IMR-90 (cell line): ENCODE measurements around the gene TNFRSF18. TPM values are rescaled to one million over a fixed set of nuclear protein-coding genes. Genes with fewer than 3 reads are reported as not detected.

Experiments
- ATAC-seq: fragments of 200-7000 bp; cut with Tn5 transposase; 2 replicates; pipeline ENCODE4 v1.9.1; 2020; ENCODE audit warnings: low read depth, mild to moderate bottlenecking, moderate library complexity
- BruUV-seq: library from RNA; stranded (reverse); fragments of 400-500 nt; replicated peaks from 2 replicates; lab custom pipeline; 2021; lab: Mats Ljungman, UMichigan
- CTCF ChIA-PET: fragments of 300-600 bp; formaldehyde crosslinking; extraction: SDS; loops from one replicate; lab custom pipeline; 2021; ENCODE audit warnings: antibody characterized with exemption; lab: Yijun Ruan, JAX
- POLR2A ChIA-PET: fragments of 300-600 bp; sonication (Branson Sonifier 250); formaldehyde crosslinking; loops from one replicate; lab custom pipeline; 2022; ENCODE audit warnings: antibody characterized with exemption; ENCODE audit not compliant: unreplicated experiment; lab: Charles Lee
- DNase-seq: peaks from one replicate; pipeline ENCODE4 v3.0.0; 2013
- H2AFZ ChIP-seq: replicated peaks from 2 replicates; pipeline ENCODE3; 2013; ENCODE audit warnings: low read length, mild to moderate bottlenecking; ENCODE audit not compliant: poor library complexity
- H2AK5ac ChIP-seq: 2 replicates; pipeline ENCODE4 v1.6.1; 2013; ENCODE audit warnings: low read depth, low read length, inconsistent platforms
- H2AK9ac ChIP-seq: replicated peaks from 2 replicates; pipeline ENCODE3; 2013; ENCODE audit warnings: mild to moderate bottlenecking, low read depth, low read length, moderate library complexity; ENCODE audit not compliant: poor library complexity
- H2BK120ac ChIP-seq: 2 replicates; pipeline ENCODE4 v1.6.1; 2013; ENCODE audit warnings: low read depth, low read length, inconsistent platforms
- H2BK15ac ChIP-seq: 3 replicates; pipeline ENCODE4 v1.6.1; 2013; ENCODE audit warnings: low read depth, low read length, inconsistent platforms
- H2BK20ac ChIP-seq: 2 replicates; pipeline ENCODE4 v1.6.1; 2013; ENCODE audit warnings: low read depth, mild to moderate bottlenecking, inconsistent platforms, low read length, moderate library complexity
- H2BK5ac ChIP-seq: 2 replicates; pipeline ENCODE4 v1.6.1; 2013; ENCODE audit warnings: mild to moderate bottlenecking, low read depth, low read length, inconsistent platforms; ENCODE audit not compliant: poor library complexity, severe bottlenecking
- H3K14ac ChIP-seq: replicated peaks from 2 replicates; pipeline ENCODE4 v1.6.1; 2013; ENCODE audit warnings: low read depth, low read length, inconsistent platforms
- H3K18ac ChIP-seq: 2 replicates; pipeline ENCODE4 v1.6.1; 2013; ENCODE audit warnings: low read depth, low read length, control low read depth
- H3K23ac ChIP-seq: 2 replicates; pipeline ENCODE4 v1.6.1; 2013; ENCODE audit warnings: low read depth, low read length, inconsistent platforms
- H3K27ac ChIP-seq: 2 replicates; pipeline ENCODE4 v1.5.1; 2013; ENCODE audit warnings: mild to moderate bottlenecking, control low read depth, low read length; ENCODE audit not compliant: insufficient read depth
- H3K27me3 ChIP-seq: 2 replicates; pipeline ENCODE4 v1.6.1; 2013; ENCODE audit warnings: low read length; ENCODE audit not compliant: control insufficient read depth, insufficient read depth
- H3K36me3 ChIP-seq: 2 replicates; pipeline ENCODE4 v1.6.1; 2013; ENCODE audit warnings: low read length, mixed read lengths; ENCODE audit not compliant: control insufficient read depth, insufficient read depth
- H3K4ac ChIP-seq: 2 replicates; pipeline ENCODE4 v1.6.1; 2013; ENCODE audit warnings: low read depth, low read length, inconsistent platforms
- H3K4me1 ChIP-seq: 2 replicates; pipeline ENCODE4 v1.6.1; 2013; ENCODE audit warnings: low read length, mixed read lengths; ENCODE audit not compliant: control insufficient read depth, insufficient read depth
- H3K4me2 ChIP-seq: 2 replicates; pipeline ENCODE4 v1.6.1; 2013; ENCODE audit warnings: low read depth, mild to moderate bottlenecking, control low read depth, low read length, moderate library complexity
- H3K4me3 ChIP-seq: 2 replicates; pipeline ENCODE4 v1.5.1; 2013; ENCODE audit warnings: low read depth, mild to moderate bottlenecking, control low read depth, low read length, moderate library complexity; ENCODE audit not compliant: insufficient read depth
- H3K56ac ChIP-seq: 2 replicates; pipeline ENCODE4 v1.6.1; 2013; ENCODE audit warnings: low read length, inconsistent platforms; ENCODE audit not compliant: insufficient read depth; ENCODE audit errors: extremely low read depth
- H3K79me1 ChIP-seq, 2 experiments: 2 replicates each; pipeline ENCODE4 v1.6.1; 2013; ENCODE audit warnings: low read length in 2 of 2, inconsistent platforms in 1 of 2, low read depth in 1 of 2
- H3K9ac ChIP-seq: 2 replicates; pipeline ENCODE4 v1.6.1; 2013; ENCODE audit warnings: low read depth, low read length, control low read depth
- H3K9me1 ChIP-seq: 2 replicates; pipeline ENCODE4 v1.6.1; 2013; ENCODE audit warnings: low read length, inconsistent platforms; ENCODE audit not compliant: insufficient read depth
- H3K9me3 ChIP-seq: 2 replicates; pipeline ENCODE4 v1.6.1; 2013; ENCODE audit warnings: low read length; ENCODE audit not compliant: control insufficient read depth, insufficient read depth
- H4K20me1 ChIP-seq: 2 replicates; pipeline ENCODE4 v1.6.1; 2013; ENCODE audit warnings: low read length, inconsistent platforms; ENCODE audit not compliant: insufficient read depth
- H4K5ac ChIP-seq: 2 replicates; pipeline ENCODE4 v1.6.1; 2013; ENCODE audit warnings: mild to moderate bottlenecking, low read depth, low read length, control low read depth
- H4K8ac ChIP-seq, 2 experiments: 2 replicates each; pipeline ENCODE4 v1.6.1; 2013; ENCODE audit warnings: low read depth in 2 of 2, low read length in 2 of 2, control low read depth in 1 of 2, inconsistent platforms in 1 of 2
- H4K91ac ChIP-seq: 2 replicates; pipeline ENCODE4 v1.6.1; 2013; ENCODE audit warnings: low read depth, low read length, inconsistent platforms; ENCODE audit not compliant: insufficient read depth
- BHLHE40 ChIP-seq: fragments of 150-350 bp; IDR thresholded peaks from 2 replicates; pipeline ENCODE4 v1.6.1; 2016; ENCODE audit warnings: mild to moderate bottlenecking, low read depth, low read length
- MAFK ChIP-seq: IDR thresholded peaks from 2 replicates; pipeline ENCODE4 v1.6.1; 2012; ENCODE audit warnings: low read depth, low read length, improper control_type of control experiment
- MAZ ChIP-seq: IDR thresholded peaks from 2 replicates; pipeline ENCODE4 v1.6.1; 2012; ENCODE audit warnings: low read depth, mild to moderate bottlenecking, low read length, improper control_type of control experiment, moderate library complexity, borderline replicate concordance
- NFE2L2 ChIP-seq: fragments of 150-350 bp; IDR thresholded peaks from 2 replicates; pipeline ENCODE4 v1.6.1; 2016; ENCODE audit warnings: low read depth, mild to moderate bottlenecking, low read length
- RFX5 ChIP-seq: IDR thresholded peaks from 2 replicates; pipeline ENCODE4 v1.8.0; 2012; ENCODE audit warnings: low read depth, mild to moderate bottlenecking, low read length, moderate library complexity
- WGBS, 2 experiments: methylation state at CpG; one replicate each; pipeline versions ENCODE4 v1.1.5 to v1.1.7; 2013; ENCODE audit warnings: missing lambda C conversion rate in 2 of 2; ENCODE audit not compliant: insufficient read length in 1 of 2; ENCODE audit errors: extremely low coverage in 2 of 2; 5-methylcytosine and 5-hydroxymethylcytosine counted together
- dilution Hi-C: fragments of 300-500 bp; cut with HindIII; formaldehyde crosslinking; loops from one replicate; pipeline ENCODE4 v1.14.3; 2018; ENCODE audit warnings: low sequenced_read_pairs; ENCODE audit not compliant: unreplicated experiment
- in situ Hi-C: fragments of 300-500 bp; cut with MboI; formaldehyde crosslinking; loops from 3 replicates; pipeline ENCODE4 v1.14.3; 2019; ENCODE audit warnings: low sequenced_read_pairs, inconsistent platforms, mixed read lengths
- intact Hi-C: fragments of 100-400 bp; cut with micrococcal nuclease; formaldehyde crosslinking; loops from 2 replicates; pipeline ENCODE4 v1.10.0; 2022
- polyA plus RNA-seq, 3 experiments: library from polyadenylated mRNA; depleted of rRNA; stranded (reverse); fragments of >200 nt; gene quantifications; 2 replicates each; pipeline ENCODE4 v1.2.3, GENCODE V29; 2012; ENCODE audit warnings: low replicate concordance in 1 of 3
- total RNA-seq: library from RNA; depleted of rRNA; stranded (reverse); fragments of >200 nt; gene quantifications from 2 replicates; pipeline ENCODE4 v1.2.3, GENCODE V29; 2012
- TF ChIP-seq, protein P1 (sequence below): fragments of 150-350 bp; IDR thresholded peaks from 2 replicates; pipeline ENCODE4 v1.6.1; 2017; ENCODE audit warnings: mild to moderate bottlenecking, antibody characterized with exemption, low read length, low read depth
- TF ChIP-seq, protein P2 (sequence below): conservative IDR thresholded peaks from 2 replicates; pipeline ENCODE4 v1.5.1; 2012; ENCODE audit warnings: mild to moderate bottlenecking, low read depth, low read length, improper control_type of control experiment

Gene TNFRSF18
- total and polyA plus RNA-seq, 2 of the 4 experiments (the other 2 are of a cell fraction), result 0.18 to 1.0 TPM

DNA sequence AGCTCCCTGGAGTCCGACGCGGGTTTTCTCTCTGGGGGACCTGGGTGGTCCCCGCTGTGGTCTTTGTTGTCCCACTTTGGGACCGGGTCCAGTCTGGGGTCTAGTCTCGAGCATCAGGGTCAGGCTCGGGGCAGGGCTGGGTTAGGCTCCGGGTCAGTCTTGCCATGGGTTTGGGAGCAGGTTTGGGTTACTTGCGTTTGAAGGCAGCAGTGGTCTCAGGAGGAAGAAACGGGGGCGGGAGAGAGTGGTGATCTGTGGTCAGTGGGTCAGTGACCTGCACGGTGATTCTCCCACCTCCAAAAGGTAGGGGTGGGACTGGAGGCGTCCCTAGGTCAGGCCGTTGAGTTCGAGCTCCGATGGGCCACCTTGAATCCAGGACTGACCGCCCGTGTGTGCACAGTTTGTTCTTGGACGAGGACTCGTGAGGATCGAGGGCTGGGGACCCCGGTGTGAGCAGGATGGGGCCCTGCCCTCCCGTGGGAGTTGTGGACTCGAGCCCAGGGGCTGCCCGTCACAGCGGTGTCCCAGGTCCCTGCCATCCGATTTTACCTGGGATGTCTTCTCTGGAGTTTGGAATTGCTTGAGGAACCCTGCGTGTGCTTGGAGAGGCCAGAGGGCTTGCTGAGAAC is 27.9 kb upstream of the TNFRSF18 start:
- DNase-seq (no peak), ATAC-seq (no peak)
- no peak overlapping the region for H4K91ac ChIP-seq
- no peak overlapping the region for H3K56ac ChIP-seq
- H3K4me1 ChIP-seq, result peaks cover 26% of the 10 kb centered on the region
- intact Hi-C loops, result loop anchor here (5.0 kb wide), 1 partner anchor 252 kb away; the partner anchor contains the start of gene PERM1
- H3K9me3 ChIP-seq, result peaks cover 3% of the 10 kb centered on the region
- ChIA-PET POLR2A (no interaction called here), CTCF (no interaction called here)
- no peak overlapping the region for H4K5ac ChIP-seq
- no peak overlapping the region for H2AK5ac ChIP-seq
- no peaks in the 10 kb centered on the region for H3K27me3 ChIP-seq
- TSS peak; percentile 62 for BruUV-seq
- dilution Hi-C loops, result no loop called here
- H3K27ac ChIP-seq, result no peak overlapping the region
- no peak overlapping the region for H2BK15ac ChIP-seq
- no peak overlapping the region for H2BK20ac ChIP-seq
- H2AK9ac ChIP-seq, result no peak overlapping the region
- H3K4ac ChIP-seq, result no peak overlapping the region
- no peak for TF ChIP-seq RFX5
- TF ChIP-seq, protein P1, sequence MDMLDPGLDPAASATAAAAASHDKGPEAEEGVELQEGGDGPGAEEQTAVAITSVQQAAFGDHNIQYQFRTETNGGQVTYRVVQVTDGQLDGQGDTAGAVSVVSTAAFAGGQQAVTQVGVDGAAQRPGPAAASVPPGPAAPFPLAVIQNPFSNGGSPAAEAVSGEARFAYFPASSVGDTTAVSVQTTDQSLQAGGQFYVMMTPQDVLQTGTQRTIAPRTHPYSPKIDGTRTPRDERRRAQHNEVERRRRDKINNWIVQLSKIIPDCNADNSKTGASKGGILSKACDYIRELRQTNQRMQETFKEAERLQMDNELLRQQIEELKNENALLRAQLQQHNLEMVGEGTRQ, result no peak
- TF ChIP-seq, protein P2, sequence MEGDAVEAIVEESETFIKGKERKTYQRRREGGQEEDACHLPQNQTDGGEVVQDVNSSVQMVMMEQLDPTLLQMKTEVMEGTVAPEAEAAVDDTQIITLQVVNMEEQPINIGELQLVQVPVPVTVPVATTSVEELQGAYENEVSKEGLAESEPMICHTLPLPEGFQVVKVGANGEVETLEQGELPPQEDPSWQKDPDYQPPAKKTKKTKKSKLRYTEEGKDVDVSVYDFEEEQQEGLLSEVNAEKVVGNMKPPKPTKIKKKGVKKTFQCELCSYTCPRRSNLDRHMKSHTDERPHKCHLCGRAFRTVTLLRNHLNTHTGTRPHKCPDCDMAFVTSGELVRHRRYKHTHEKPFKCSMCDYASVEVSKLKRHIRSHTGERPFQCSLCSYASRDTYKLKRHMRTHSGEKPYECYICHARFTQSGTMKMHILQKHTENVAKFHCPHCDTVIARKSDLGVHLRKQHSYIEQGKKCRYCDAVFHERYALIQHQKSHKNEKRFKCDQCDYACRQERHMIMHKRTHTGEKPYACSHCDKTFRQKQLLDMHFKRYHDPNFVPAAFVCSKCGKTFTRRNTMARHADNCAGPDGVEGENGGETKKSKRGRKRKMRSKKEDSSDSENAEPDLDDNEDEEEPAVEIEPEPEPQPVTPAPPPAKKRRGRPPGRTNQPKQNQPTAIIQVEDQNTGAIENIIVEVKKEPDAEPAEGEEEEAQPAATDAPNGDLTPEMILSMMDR, result no peak
- no peak for TF ChIP-seq NFE2L2
- no peak for TF ChIP-seq MAZ
- no peak for TF ChIP-seq BHLHE40
- no peak for TF ChIP-seq MAFK
- no peak overlapping the region for H3K18ac ChIP-seq
- no peak overlapping the region for H3K4me3 ChIP-seq
- in situ Hi-C loops, result no loop called here
- no peak overlapping the region for H2AFZ ChIP-seq
- 90% methylated on average over 21 of the region's 28 CpGs; no CpG with 5 or more reads in 1 of the 2 experiments for WGBS, 2 experiments
- peaks cover 12 to 57% of the 10 kb centered on the region in 2 experiments; a peak in 3 of 4 replicates for H3K79me1 ChIP-seq
- no peak overlapping the region for H3K9ac ChIP-seq
- peaks cover 2% of the 10 kb centered on the region for H3K36me3 ChIP-seq
- no peak overlapping the region for H3K4me2 ChIP-seq
- no peak overlapping the region for H4K8ac ChIP-seq
- H3K23ac ChIP-seq, result no peak overlapping the region
- no peak overlapping the region for H3K14ac ChIP-seq
- H3K9me1 ChIP-seq, result peaks cover 6% of the 10 kb centered on the region; the same call in 1 of the 2 replicates
- H4K20me1 ChIP-seq, result peaks cover 8% of the 10 kb centered on the region
- H2BK120ac ChIP-seq, result no peak overlapping the region
- H2BK5ac ChIP-seq, result no peak overlapping the region
